HG02870 (cell line): Measurements from ENCODE around the gene RSPH4A.
"Not testable (repeated sequence)": the region's sequence is repeated elsewhere in the genome, so short reads cannot be mapped to it uniquely, and the experiment has no call there.

Experiments
- ATAC-seq: cut with Tn5 transposase; IDR thresholded peaks from one replicate; pipeline ENCODE4 v1.9.1; 2021; ENCODE audit warnings: mild to moderate bottlenecking, moderate library complexity; ENCODE audit not compliant: unreplicated experiment

Gene RSPH4A

GRCh38 chr6:116625872-116626271 lies 9.6 kb downstream of the RSPH4A start:
- ATAC-seq, result no peak

GRCh38 chr6:116629563-116629981 lies 13.3 kb downstream of the RSPH4A start:
- no peak for ATAC-seq

GRCh38 chr6:116631379-116631990 lies 15.2 kb downstream of the RSPH4A start:
- ATAC-seq, result no peak

GRCh38 chr6:116633685-116634084 lies 17.4 kb downstream of the RSPH4A start:
- ATAC-seq, result no peak

GRCh38 chr6:116648156-116648555 lies 31.9 kb downstream of the RSPH4A start:
- ATAC-seq, result no peak

GRCh38 chr6:116649129-116649528 lies 32.9 kb downstream of the RSPH4A start:
- ATAC-seq, result no peak

GRCh38 chr6:116651916-116652315 lies 35.6 kb downstream of the RSPH4A start:
- no peak for ATAC-seq

- no peak for ATAC-seq
Observed at GRCh38 chr6:116661594-116661993, 45.3 kb downstream of the RSPH4A start.

GRCh38 chr6:116662202-116662601 lies 45.9 kb downstream of the RSPH4A start:
- no peak for ATAC-seq

- ATAC-seq, result no peak
Observed at GRCh38 chr6:116663308-116663707, 47.0 kb downstream of the RSPH4A start.

GRCh38 chr6:116664169-116664568 lies 47.9 kb downstream of the RSPH4A start:
- not testable (repeated sequence) for ATAC-seq

- no peak for ATAC-seq
Observed at GRCh38 chr6:116665464-116665863, 49.2 kb downstream of the RSPH4A start.

GRCh38 chr6:116666869-116667268 lies 50.6 kb downstream of the RSPH4A start:
- peak; percentile 57 for ATAC-seq

GRCh38 chr6:116667623-116668022 lies 51.3 kb downstream of the RSPH4A start:
- ATAC-seq, result no peak

- no peak for ATAC-seq
Observed at GRCh38 chr6:116672306-116672705, 56.0 kb downstream of the RSPH4A start.

GRCh38 chr6:116676021-116676420 lies 59.7 kb downstream of the RSPH4A start:
- ATAC-seq, result no peak

- ATAC-seq, result peak; percentile 99
Observed at GRCh38 chr6:116680880-116681672, 64.8 kb downstream of the RSPH4A start, which contains the start of gene KPNA5. Gene KPNA5, plus strand, starts transcription at chr6:116681211. Its CDS starts 124 bp downstream, at chr6:116681335.

GRCh38 chr6:116682334-116682712 lies 66.0 kb downstream of the RSPH4A start:
- ATAC-seq, result no peak
